HepG2 (cell line): ENCODE measurements around the gene SLC35B1. TPM values are rescaled to one million over a fixed set of nuclear protein-coding genes. Genes with fewer than 3 reads are reported as not detected.

Experiments
- ATF4 ChIP-seq, 2 experiments: fragments of 450-650 bp in 1 of 2; sonication (generic) in 1 of 2; formaldehyde crosslinking; IDR thresholded peaks; 2 replicates each; pipeline versions ENCODE4 v1.5.0 to v1.8.0; 2020 to 2022; ENCODE audit warnings: mild to moderate bottlenecking in 1 of 2, missing genetic modification reagents in 1 of 2
- ELF4 ChIP-seq: sonication (generic); formaldehyde crosslinking; IDR thresholded peaks from 2 replicates; pipeline ENCODE4 v1.5.0; 2020; ENCODE audit warnings: missing genetic modification reagents, mild to moderate bottlenecking, moderate library complexity, borderline replicate concordance
- GATAD1 ChIP-seq: IDR thresholded peaks from 2 replicates; pipeline ENCODE4 v1.6.1; 2016; ENCODE audit warnings: missing genetic modification reagents, missing compliant biosample characterization
- HMG20A ChIP-seq: IDR thresholded peaks from 2 replicates; pipeline ENCODE4 v1.6.1; 2016; ENCODE audit warnings: borderline replicate concordance
- NFAT5 ChIP-seq: sonication (generic); formaldehyde crosslinking; IDR thresholded peaks from 2 replicates; pipeline ENCODE4 v1.4.0; 2020; ENCODE audit warnings: missing genetic modification reagents
- PAXIP1 ChIP-seq: sonication (generic); formaldehyde crosslinking; conservative IDR thresholded peaks from 2 replicates; pipeline ENCODE4 v1.4.0; 2020; ENCODE audit warnings: mild to moderate bottlenecking, missing genetic modification reagents, moderate library complexity
- PCBP2 ChIP-seq: fragments of 200-400 bp; formaldehyde crosslinking; optimal IDR thresholded peaks from 2 replicates; pipeline ENCODE3; 2018; ENCODE audit warnings: low read length, low read depth; ENCODE audit not compliant: poor library complexity, severe bottlenecking
- SAP130 ChIP-seq: IDR thresholded peaks from 2 replicates; pipeline ENCODE4 v1.6.1; 2016; ENCODE audit warnings: low read depth
- SNAPC4 ChIP-seq: sonication (generic); formaldehyde crosslinking; IDR thresholded peaks from 2 replicates; pipeline ENCODE4 v1.4.0; 2020; ENCODE audit warnings: mild to moderate bottlenecking, missing genetic modification reagents
- TFE3 ChIP-seq: IDR thresholded peaks from 2 replicates; pipeline ENCODE4 v1.6.1; 2016
- polyA plus RNA-seq, 8 experiments: library from polyadenylated mRNA; depleted of rRNA in 3 of 8; stranded (reverse) in 7 of 8; unstranded in 1 of 8; fragments of >200 nt; fragmentation: Illumina TruSeq in 4 of 8; extraction: Trizol in 4 of 8; gene quantifications; 2 replicates each; pipeline versions ENCODE4 v1.2.1 to v1.2.3, GENCODE V29; 2011 to 2016; ENCODE audit warnings: low read depth in 4 of 8, missing spikeins in 1 of 8, mixed read lengths in 1 of 8; ENCODE audit not compliant: insufficient read depth in 1 of 8
- total RNA-seq, 5 experiments: library from RNA; depleted of rRNA; stranded (reverse); fragments of >200 nt; fragmentation: Illumina TruSeq; extraction: Trizol; gene quantifications; 2 replicates each; pipeline ENCODE4 v1.2.3, GENCODE V29; 2016; ENCODE audit warnings: low read depth in 1 of 5

The SLC35B1 gene
- total and polyA plus RNA-seq, 2 of the 13 experiments (the other 11 are each of a cell fraction or from before 2014, with no cell fraction given), result 99.6 to 113 TPM

GRCh38 chr17:49687878-49688491 lies 19.8 kb downstream of the SLC35B1 start (continued):
- TF ChIP-seq TFE3 (CRISPR knock-in tag), result peak; percentile 78
- peak; percentile 83 for TF ChIP-seq SAP130 (CRISPR knock-in tag)
- no peak for TF ChIP-seq SNAPC4 (CRISPR knock-in tag)
- TF ChIP-seq PAXIP1 (CRISPR knock-in tag), result peak; percentile 66
- no peak for TF ChIP-seq NFAT5
- TF ChIP-seq PCBP2, result no peak
- TF ChIP-seq ATF4 (CRISPR knock-in tag; IDR thresholded peaks at IDR 0.05), result peak in 1 of 2 experiments; percentile 71; a peak in 2 of 4 replicates
- TF ChIP-seq GATAD1 (CRISPR knock-in tag), result 0 out of 2 replicates have a peak, but pooled peaks have one; percentile 18
- 0 out of 2 replicates have a peak, but pooled peaks have one; percentile 21 for TF ChIP-seq HMG20A (CRISPR knock-in tag)
- no peak; the same call in 1 of the 2 replicates for TF ChIP-seq ELF4
